ELR (cell line): ENCODE measurements around the gene MYPN.

Experiments used
- DNase-seq: peaks from one replicate; pipeline ENCODE4 v3.0.0-alpha.2; 2015; ENCODE audit warnings: low read depth

Gene MYPN

GRCh38 chr10:68095153-68095552 is 14.1 kb upstream of the MYPN start:
- DNase-seq: peak; percentile 90

GRCh38 chr10:68096913-68097516 is 12.3 kb upstream of the MYPN start:
- peak; percentile 95 for DNase-seq

- peak; percentile 93 for DNase-seq
Observed at GRCh38 chr10:68099736-68100135, 9.6 kb upstream of the MYPN start.

- no peak for DNase-seq
Observed at GRCh38 chr10:68101066-68101465, 8.2 kb upstream of the MYPN start.

DNA sequence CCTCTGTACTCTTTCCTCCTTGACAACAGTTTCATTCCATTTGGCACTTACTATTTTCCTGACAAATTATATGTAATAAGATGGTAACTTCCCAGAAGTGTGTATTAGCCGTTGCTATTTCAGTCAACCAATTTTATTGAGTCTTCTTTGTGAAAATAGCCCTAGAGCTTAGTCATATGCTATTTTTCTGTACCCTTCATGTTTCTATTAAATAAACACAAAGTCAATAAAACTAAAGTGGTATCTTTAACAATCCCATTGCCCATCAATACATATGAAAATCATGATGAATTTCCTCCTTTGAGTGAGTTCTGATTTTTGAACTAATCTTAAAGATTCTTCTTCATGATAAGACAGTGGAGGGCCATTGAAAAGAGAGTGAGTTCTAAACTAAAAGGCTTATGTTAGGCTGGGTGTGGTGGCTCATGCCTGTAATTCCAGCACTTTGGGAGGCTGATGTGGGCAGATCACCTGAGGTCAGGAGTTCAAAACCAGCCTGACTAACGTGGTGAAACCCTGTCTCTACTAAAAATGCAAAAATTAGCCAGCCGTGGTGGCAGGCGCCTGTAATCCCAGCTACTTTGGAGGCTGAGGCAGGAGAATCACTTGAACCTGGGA is 5.9 kb upstream of the MYPN start:
- DNase-seq: peak; percentile 46

GRCh38 chr10:68103901-68104300 is 5.4 kb upstream of the MYPN start:
- no peak for DNase-seq

GRCh38 chr10:68105820-68106219 is 3.5 kb upstream of the MYPN start:
- DNase-seq: peak; percentile 93

- peak; percentile 95 for DNase-seq
Observed at GRCh38 chr10:68106656-68107055, 2.6 kb upstream of the MYPN start.

DNA sequence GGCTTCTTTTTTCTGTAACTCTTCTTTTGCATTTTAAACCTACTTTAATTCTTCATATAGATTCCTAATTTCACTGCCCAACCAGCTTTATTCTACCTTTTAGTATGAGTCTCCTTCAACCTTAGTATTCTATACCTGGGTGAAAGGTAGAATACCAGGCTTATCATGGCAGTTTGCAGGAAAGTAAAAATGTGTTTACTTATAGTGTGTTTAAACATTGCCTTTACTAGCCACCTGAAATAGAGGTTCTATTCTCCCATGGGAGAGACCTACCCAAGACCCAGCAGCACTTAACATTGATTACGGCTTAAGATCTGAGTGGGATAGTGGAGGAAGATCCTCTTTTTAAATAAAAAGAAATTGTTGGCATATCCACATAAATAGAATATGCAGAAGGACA is 1.6 kb upstream of the MYPN start:
- DNase-seq: no peak

- DNase-seq: no peak
Observed at GRCh38 chr10:68108051-68108450, 1.2 kb upstream of the MYPN start.

- no peak for DNase-seq
Observed at GRCh38 chr10:68108653-68109052, 635 bp upstream of the MYPN start.

DNA sequence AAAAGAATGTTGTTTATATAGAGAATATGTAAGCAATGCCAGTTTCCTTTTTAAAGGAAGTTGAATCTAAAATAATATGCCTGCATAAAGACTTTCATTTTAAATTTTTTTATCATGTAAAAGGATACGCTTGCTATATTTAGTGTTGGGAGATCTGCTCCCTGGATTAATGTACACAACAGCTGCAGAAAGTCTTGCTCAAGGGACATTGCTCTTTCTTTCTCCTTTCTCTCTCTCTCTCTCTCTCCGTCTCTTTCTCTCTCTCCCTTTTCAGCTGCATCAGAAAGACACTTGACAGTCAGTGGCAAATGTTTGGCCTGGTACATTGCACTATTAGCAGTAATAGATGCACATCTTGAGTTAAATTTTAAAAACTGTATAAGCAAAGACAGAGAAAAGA is 739 bp downstream of the MYPN start:
- DNase-seq: no peak

DNA sequence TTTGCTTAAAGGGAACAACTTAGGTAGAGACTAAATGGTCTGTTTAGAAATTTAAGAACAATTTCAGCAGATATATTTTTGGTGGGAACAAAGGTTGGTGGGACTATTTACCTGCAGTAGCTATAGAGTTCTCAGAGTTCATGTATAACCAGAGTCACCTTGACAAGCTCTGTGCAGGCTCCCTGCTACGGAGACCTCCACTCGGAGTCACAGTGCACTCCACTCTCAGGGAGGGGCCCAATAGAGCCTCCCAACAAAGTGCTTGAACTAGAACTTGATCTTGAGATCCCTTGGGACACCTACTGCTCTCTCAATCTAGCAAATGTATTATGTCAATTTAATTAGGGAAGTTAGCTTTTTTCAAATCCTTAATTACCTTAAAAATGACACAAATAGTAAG is 2.3 kb downstream of the MYPN start:
- DNase-seq: no peak

GRCh38 chr10:68112837-68113236 is 3.5 kb downstream of the MYPN start:
- no peak for DNase-seq

- no peak for DNase-seq
Observed at GRCh38 chr10:68118657-68119056, 9.4 kb downstream of the MYPN start.

DNA sequence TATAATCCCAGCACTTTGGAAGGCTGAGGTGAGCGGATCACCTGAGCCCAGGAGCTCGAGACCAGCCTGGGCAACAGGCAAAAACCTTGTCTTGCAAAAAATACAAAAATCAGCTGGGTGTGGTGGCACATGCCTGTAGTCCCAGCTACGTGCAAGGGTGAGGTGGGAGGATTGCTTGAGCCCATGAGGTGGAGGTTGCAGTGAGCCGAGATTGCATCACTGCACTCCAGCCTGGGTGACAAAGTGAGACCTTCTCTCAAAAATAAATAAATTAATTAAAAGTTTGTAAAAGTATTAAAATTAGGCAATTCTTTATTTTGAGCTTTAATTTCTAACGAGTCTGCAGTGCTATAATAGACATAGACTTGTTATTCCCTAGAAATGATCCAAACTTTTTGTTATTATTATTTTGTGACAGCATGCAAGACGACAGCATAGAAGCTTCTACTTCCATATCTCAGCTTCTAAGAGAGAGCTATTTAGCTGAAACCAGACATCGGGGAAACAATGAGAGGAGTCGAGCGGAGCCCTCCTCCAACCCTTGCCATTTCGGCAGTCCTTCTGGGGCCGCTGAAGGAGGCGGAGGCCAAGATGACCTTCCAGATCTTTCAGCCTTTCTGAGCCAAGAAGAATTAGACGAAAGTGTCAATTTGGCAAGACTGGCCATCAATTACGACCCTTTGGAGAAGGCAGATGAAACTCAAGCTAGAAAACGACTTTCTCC is 11.9 kb downstream of the MYPN start:
- DNase-seq: no peak

DNA sequence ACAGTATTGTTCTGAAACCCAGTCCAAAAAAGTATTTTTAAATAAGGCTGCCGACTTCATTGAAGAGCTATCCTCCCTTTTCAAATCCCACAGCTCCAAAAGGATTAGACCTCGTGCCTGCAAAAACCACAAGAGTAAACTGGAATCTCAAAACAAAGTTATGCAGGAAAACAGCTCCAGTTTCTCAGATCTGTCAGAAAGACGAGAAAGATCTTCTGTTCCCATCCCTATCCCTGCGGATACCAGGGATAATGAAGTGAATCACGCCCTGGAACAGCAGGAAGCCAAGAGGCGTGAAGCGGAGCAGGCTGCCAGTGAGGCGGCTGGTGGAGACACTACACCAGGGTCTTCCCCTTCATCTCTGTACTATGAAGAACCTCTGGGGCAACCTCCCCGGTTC is 12.6 kb downstream of the MYPN start:
- DNase-seq: no peak

DNA sequence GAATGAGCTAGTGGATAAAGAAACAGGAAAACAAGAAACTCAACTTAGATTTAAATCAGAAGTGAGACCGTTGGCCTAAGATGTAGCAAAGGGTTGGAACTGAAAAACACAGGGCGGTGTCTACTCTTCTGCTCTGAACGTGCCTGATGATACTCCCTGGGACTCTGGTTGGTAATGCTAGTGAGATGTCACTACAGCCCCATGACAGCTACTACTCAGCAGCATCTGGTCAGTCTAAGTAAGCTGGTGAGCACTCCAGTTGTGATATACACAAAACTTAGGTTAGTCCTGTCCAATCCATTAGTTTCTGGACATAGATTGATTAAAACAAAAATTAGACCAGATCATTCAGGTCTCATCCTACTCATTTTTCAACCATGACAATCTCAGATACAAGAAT is 15.4 kb downstream of the MYPN start:
- DNase-seq: no peak

- no peak for DNase-seq
Observed at GRCh38 chr10:68125772-68126171, 16.5 kb downstream of the MYPN start.

DNA sequence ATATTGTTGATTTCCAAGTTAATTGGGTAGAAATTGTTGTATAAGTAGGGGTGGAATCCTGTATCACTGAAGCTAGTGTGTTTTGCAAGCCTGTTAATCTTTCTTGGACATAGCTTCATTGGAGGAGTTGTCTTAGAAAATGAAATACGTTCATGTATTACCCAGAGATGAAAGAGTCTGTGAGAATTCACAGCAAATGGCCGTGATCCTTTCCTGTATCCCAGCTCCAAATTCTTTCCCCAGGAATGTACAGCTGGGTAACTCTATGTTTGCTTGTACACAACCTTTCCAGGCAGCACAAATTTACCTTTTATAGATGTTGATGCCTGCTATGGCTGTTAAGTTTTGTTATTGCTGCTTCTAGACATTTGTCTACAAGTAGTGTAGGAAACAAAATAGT is 18.7 kb downstream of the MYPN start:
- no peak for DNase-seq

DNA sequence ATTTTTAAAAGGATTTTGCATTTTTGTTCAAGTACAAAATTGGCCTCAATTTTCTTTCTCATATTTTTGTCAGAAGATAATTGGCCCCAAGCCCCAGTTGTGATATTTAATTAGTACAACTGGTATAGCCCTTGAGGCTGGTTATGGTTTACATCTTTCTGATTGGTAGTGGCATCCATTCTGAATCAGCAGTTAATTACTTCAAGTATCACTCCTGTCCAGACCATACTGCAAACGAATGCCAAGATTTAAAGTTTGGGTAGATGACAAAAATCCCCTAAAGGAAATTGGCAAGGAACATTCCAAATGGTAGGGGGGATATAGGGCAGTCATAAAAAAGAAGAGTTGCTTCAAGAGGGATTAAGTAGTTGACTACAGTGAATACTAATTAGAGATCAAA is 23.1 kb downstream of the MYPN start:
- DNase-seq: no peak

- DNase-seq: no peak
Observed at GRCh38 chr10:68133523-68133922, 24.2 kb downstream of the MYPN start.

- peak; percentile 34 for DNase-seq
Observed at GRCh38 chr10:68135362-68135761, 26.1 kb downstream of the MYPN start.
